ENCODE measurements around the gene ZNF660.

Gene ZNF660

GRCh38 chr3:44642337-44642736 lies 57.6 kb downstream of the ZNF660 start:
- no peak for DNase-seq

GRCh38 chr3:44643024-44643423 lies 58.3 kb downstream of the ZNF660 start:
- DNase-seq: no peak

GRCh38 chr3:44647771-44648170 lies 63.0 kb downstream of the ZNF660 start:
- no peak for DNase-seq

GRCh38 chr3:44648564-44649229 lies 63.9 kb downstream of the ZNF660 start, which contains the start of gene ZNF35:
ZNF35 (plus strand) TSS chr3:44648732; CDS start chr3:44651068, 2,336 bp downstream.
- peak; percentile 75 for DNase-seq

Data from NCI-H526 treated with DMSO at 0.1 percent for 48 hours (cell line).